K562 (cell line): Measurements from ENCODE around the gene CLCN6. TPM values are rescaled to one million over a fixed set of nuclear protein-coding genes. Genes with fewer than 3 reads are reported as not detected.

Experiments
- ETV5 ChIP-seq: sonication (generic); formaldehyde crosslinking; IDR thresholded peaks from 2 replicates; pipeline ENCODE4 v1.4.0; 2020; ENCODE audit warnings: low read depth, mild to moderate bottlenecking, missing genetic modification reagents
- GTF2F1 ChIP-seq: IDR thresholded peaks from 2 replicates; pipeline ENCODE4 v1.6.1; 2011; ENCODE audit warnings: low read depth, low read length, improper control_type of control experiment
- HMGN3 ChIP-seq: IDR thresholded peaks from 2 replicates; pipeline ENCODE4 v1.6.1; 2011; ENCODE audit warnings: borderline replicate concordance, low read depth, mild to moderate bottlenecking, mixed read lengths, low read length; ENCODE audit not compliant: insufficient read length; ENCODE audit errors: extremely low read depth
- MCM3 ChIP-seq: fragments of 450-650 bp; IDR thresholded peaks from 2 replicates; pipeline ENCODE4 v1.6.1; 2016
- MYC ChIP-seq, 2 experiments: fragments of 250-450 bp in 1 of 2; sonication (Bioruptor Pico) in 1 of 2; IDR thresholded peaks; 2 replicates each; pipeline versions ENCODE4 v1.5.1 to v1.6.1; 2012 to 2021; ENCODE audit warnings: low read depth in 2 of 2, borderline replicate concordance in 1 of 2, improper control_type of control experiment in 1 of 2, low read length in 1 of 2, mild to moderate bottlenecking in 1 of 2, moderate library complexity in 1 of 2
- RAD21 ChIP-seq, 2 experiments: fragments of 250-450 bp in 1 of 2; fragments of 450-650 bp in 1 of 2; sonication (Bioruptor Pico) in 1 of 2; formaldehyde crosslinking in 1 of 2; IDR thresholded peaks in 1 of 2; conservative IDR thresholded peaks in 1 of 2; 2 replicates each; pipeline versions ENCODE4 v1.4.0 to v1.8.0; 2020 to 2022; ENCODE audit warnings: mild to moderate bottlenecking in 2 of 2, moderate library complexity in 1 of 2
- SAFB2 ChIP-seq: fragments of 200-400 bp; formaldehyde crosslinking; IDR thresholded peaks from 2 replicates; pipeline ENCODE4 v1.6.1; 2018; ENCODE audit warnings: borderline replicate concordance, low read length, low read depth, moderate library complexity; ENCODE audit not compliant: severe bottlenecking
- SMARCA5 ChIP-seq: fragments of 450-650 bp; IDR thresholded peaks from 2 replicates; pipeline ENCODE4 v1.6.1; 2016
- SMARCB1 ChIP-seq: IDR thresholded peaks from 2 replicates; pipeline ENCODE4 v1.6.1; 2011; ENCODE audit warnings: improper control_type of control experiment, low read depth; ENCODE audit not compliant: insufficient read length
- ZBTB7A ChIP-seq: IDR thresholded peaks from 2 replicates; pipeline ENCODE4 v1.6.1; 2011; ENCODE audit warnings: low read depth, mild to moderate bottlenecking, low read length, moderate library complexity, borderline replicate concordance; ENCODE audit not compliant: control insufficient read depth
- ZC3H8 ChIP-seq: fragments of 450-650 bp; IDR thresholded peaks from 2 replicates; pipeline ENCODE4 v1.6.1; 2017
- ZNF23 ChIP-seq: fragments of 250-450 bp; sonication (Bioruptor Pico); IDR thresholded peaks from 2 replicates; pipeline ENCODE4 v1.4.0; 2020; ENCODE audit warnings: mild to moderate bottlenecking
- ZNF830 ChIP-seq: fragments of 250-450 bp; sonication (Bioruptor Pico); IDR thresholded peaks from 2 replicates; pipeline ENCODE4 v1.5.0; 2021; ENCODE audit warnings: mild to moderate bottlenecking
- polyA plus RNA-seq, 8 experiments: library from polyadenylated mRNA; depleted of rRNA in 4 of 8; stranded (reverse) in 5 of 8; unstranded in 3 of 8; fragments of >200 nt; fragmentation: Nextera tagmentation in 2 of 8; fragmentation: Illumina TruSeq in 1 of 8; extraction: Ambion mirVana in 2 of 8; extraction: Trizol in 1 of 8; gene quantifications; 2 replicates each; pipeline versions ENCODE4 v1.2.1 to v1.2.3, GENCODE V29; 2011 to 2014; ENCODE audit warnings: inconsistent platforms in 1 of 8, missing spikeins in 1 of 8
- total RNA-seq, 7 experiments: library from RNA; depleted of rRNA in 6 of 7; stranded (reverse); fragments of >200 nt in 6 of 7; fragmentation: Illumina TruSeq in 2 of 7; extraction: Trizol in 2 of 7; gene quantifications; 2 replicates each; pipeline versions ENCODE4 v1.2.1 to v1.2.3, GENCODE V29; 2011 to 2021; ENCODE audit warnings: low replicate concordance in 1 of 7
- TF ChIP-seq, protein P1 (sequence below), 2 experiments: fragments of 450-650 bp in 1 of 2; sonication (generic) in 1 of 2; formaldehyde crosslinking; conservative IDR thresholded peaks; 2 replicates each; pipeline versions ENCODE4 v1.4.0 to v1.8.1; 2020 to 2022; ENCODE audit warnings: mild to moderate bottlenecking in 1 of 2, missing genetic modification reagents in 1 of 2
- TF ChIP-seq, protein P2 (sequence below): IDR thresholded peaks from 2 replicates; pipeline ENCODE4 v1.6.1; 2014; ENCODE audit warnings: antibody characterized with exemption
- TF ChIP-seq, protein P3 (sequence below): sonication (generic); formaldehyde crosslinking; IDR thresholded peaks from 2 replicates; pipeline ENCODE4 v1.5.0; 2020; ENCODE audit warnings: missing genetic modification reagents
- TF ChIP-seq, protein P4 (sequence below): fragments of 450-650 bp; IDR thresholded peaks from 2 replicates; pipeline ENCODE4 v1.7.1; 2018; ENCODE audit warnings: mild to moderate bottlenecking, low read depth; ENCODE audit not compliant: partially characterized antibody
- TF ChIP-seq, protein P5 (sequence below): fragments of 250-450 bp; sonication (Bioruptor Pico); IDR thresholded peaks from 2 replicates; pipeline ENCODE4 v1.8.0; 2021; ENCODE audit warnings: mild to moderate bottlenecking, moderate library complexity

CLCN6 gene
- total and polyA plus RNA-seq, 9 of the 15 experiments (the other 6 are each of a cell fraction or from before 2014, with no cell fraction given) = 2.0 to 21.8 (median 13.6) TPM

DNA sequence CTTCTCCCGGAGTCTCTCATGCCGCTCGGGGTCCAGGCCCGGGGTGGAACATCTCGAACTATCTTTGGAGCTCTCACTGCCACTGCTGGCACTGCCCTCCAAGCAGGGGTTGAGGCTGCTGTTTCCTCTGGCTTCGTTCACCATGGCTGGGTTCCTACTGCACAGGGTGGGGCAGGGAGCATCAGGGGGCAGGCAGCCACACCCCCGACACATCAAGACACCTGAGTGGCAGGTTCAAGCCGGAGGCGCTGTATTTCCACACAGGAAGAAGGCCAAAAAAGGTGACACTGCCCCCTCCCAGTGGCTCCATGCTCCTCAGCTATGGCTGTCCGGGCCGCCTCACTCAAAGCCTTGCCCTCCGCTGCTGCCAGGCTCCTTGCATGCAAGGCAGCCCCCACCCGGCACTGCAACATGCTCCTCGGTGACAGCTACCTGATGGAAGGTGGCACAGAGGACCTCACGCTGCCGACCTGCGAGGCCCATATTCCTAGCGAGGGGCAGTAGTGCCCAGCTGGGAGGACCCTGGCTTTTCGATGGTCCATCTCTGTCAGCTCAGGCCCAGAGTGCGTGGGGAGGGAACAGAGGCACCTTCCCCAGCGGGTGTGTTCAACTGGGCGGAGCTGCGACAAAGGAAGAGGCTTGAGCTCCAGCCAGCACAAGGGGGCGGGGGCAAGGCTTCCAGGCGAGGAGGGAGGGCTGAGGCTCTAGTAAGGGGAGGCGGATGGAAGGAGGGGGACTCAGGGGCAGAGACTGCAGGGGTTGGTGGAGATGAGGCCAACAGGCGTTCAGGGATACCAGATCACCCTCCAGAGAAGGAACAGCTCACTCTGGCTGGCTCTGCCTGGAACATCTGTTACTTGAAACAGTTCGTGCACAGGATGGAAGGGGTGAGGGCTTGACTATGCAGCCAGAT is 2.8 kb upstream of the CLCN6 start (continued):
- TF ChIP-seq, protein P1, sequence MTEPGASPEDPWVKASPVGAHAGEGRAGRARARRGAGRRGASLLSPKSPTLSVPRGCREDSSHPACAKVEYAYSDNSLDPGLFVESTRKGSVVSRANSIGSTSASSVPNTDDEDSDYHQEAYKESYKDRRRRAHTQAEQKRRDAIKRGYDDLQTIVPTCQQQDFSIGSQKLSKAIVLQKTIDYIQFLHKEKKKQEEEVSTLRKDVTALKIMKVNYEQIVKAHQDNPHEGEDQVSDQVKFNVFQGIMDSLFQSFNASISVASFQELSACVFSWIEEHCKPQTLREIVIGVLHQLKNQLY (CRISPR knock-in tag; conservative IDR thresholded peaks at IDR 0.05) = peak in 1 of 2 experiments; percentile 16; a peak in 1 of 4 replicates
- TF ChIP-seq ZNF830 (0 out of 2 replicates have a peak, but pooled peaks have one; percentile 26), ZC3H8 (no peak), RAD21 (CRISPR knock-in tag; conservative IDR thresholded peaks at IDR 0.05 in 1 of 2, IDR thresholded peaks at IDR 0.05 in 1 of 2) (peak in 1 of 2 experiments; percentile 4; a peak in 1 of 4 replicates), MYC (IDR thresholded peaks at IDR 0.05; ENCODE audit: low read depth, low read length) (peak; percentile 43; the same call in 1 of the 2 replicates), MYC (CRISPR knock-in tag; IDR thresholded peaks at IDR 0.05; ENCODE audit: borderline replicate concordance, low read depth) (no peak), ZNF23 (no peak), MCM3 (no peak), HMGN3 (peak; percentile 29), GTF2F1 (no peak), ZBTB7A (peak; percentile 76), SMARCB1 (no peak), ETV5 (CRISPR knock-in tag) (peak; percentile 62), SAFB2 (no peak), SMARCA5 (no peak; the same call in 1 of the 2 replicates)
- TF ChIP-seq, protein P2, sequence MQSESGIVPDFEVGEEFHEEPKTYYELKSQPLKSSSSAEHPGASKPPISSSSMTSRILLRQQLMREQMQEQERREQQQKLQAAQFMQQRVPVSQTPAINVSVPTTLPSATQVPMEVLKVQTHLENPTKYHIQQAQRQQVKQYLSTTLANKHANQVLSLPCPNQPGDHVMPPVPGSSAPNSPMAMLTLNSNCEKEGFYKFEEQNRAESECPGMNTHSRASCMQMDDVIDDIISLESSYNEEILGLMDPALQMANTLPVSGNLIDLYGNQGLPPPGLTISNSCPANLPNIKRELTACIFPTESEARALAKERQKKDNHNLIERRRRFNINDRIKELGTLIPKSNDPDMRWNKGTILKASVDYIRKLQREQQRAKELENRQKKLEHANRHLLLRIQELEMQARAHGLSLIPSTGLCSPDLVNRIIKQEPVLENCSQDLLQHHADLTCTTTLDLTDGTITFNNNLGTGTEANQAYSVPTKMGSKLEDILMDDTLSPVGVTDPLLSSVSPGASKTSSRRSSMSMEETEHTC = no peak
- TF ChIP-seq, protein P3, sequence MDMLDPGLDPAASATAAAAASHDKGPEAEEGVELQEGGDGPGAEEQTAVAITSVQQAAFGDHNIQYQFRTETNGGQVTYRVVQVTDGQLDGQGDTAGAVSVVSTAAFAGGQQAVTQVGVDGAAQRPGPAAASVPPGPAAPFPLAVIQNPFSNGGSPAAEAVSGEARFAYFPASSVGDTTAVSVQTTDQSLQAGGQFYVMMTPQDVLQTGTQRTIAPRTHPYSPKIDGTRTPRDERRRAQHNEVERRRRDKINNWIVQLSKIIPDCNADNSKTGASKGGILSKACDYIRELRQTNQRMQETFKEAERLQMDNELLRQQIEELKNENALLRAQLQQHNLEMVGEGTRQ = no peak
- TF ChIP-seq, protein P4, sequence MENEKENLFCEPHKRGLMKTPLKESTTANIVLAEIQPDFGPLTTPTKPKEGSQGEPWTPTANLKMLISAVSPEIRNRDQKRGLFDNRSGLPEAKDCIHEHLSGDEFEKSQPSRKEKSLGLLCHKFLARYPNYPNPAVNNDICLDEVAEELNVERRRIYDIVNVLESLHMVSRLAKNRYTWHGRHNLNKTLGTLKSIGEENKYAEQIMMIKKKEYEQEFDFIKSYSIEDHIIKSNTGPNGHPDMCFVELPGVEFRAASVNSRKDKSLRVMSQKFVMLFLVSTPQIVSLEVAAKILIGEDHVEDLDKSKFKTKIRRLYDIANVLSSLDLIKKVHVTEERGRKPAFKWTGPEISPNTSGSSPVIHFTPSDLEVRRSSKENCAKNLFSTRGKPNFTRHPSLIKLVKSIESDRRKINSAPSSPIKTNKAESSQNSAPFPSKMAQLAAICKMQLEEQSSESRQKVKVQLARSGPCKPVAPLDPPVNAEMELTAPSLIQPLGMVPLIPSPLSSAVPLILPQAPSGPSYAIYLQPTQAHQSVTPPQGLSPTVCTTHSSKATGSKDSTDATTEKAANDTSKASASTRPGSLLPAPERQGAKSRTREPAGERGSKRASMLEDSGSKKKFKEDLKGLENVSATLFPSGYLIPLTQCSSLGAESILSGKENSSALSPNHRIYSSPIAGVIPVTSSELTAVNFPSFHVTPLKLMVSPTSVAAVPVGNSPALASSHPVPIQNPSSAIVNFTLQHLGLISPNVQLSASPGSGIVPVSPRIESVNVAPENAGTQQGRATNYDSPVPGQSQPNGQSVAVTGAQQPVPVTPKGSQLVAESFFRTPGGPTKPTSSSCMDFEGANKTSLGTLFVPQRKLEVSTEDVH = no peak
- TF ChIP-seq, protein P5, sequence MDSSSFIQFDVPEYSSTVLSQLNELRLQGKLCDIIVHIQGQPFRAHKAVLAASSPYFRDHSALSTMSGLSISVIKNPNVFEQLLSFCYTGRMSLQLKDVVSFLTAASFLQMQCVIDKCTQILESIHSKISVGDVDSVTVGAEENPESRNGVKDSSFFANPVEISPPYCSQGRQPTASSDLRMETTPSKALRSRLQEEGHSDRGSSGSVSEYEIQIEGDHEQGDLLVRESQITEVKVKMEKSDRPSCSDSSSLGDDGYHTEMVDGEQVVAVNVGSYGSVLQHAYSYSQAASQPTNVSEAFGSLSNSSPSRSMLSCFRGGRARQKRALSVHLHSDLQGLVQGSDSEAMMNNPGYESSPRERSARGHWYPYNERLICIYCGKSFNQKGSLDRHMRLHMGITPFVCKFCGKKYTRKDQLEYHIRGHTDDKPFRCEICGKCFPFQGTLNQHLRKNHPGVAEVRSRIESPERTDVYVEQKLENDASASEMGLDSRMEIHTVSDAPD (CRISPR knock-in tag) = no peak
